A204.1 (cell line): Measurements from ENCODE around the gene MYLK2.
"Not testable (repeated sequence)": the region's sequence is repeated elsewhere in the genome, so short reads cannot be mapped to it uniquely, and the experiment has no call there.

Experiments
- FAIRE-seq: peaks from 2 replicates; lab custom pipeline; 2012; peaks lifted over from hg19 to GRCh38; lab: Jason Lieb, UNC

Gene MYLK2

GRCh38 chr20:31815408-31816188 is 3.6 kb upstream of the MYLK2 start:
- no peak for FAIRE-seq

DNA sequence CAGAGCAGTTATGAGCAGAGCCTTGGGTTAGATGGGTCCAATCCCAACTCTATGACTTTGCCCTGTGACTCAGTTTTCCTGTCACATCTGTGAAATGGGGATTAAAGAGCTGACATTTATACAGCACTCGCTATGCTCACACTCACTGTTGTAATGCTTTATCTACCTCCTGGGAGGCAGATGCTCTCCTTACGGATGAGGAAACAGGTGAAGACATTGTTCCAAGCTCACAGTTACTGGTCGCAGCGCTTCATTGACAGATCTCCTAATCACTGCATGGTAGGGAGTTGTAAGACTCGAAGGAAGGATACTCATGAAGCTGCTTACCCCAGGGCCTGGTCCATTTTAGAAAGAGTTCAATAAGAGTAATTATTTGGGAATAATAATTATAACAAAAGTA is 2.9 kb upstream of the MYLK2 start:
- no peak for FAIRE-seq

DNA sequence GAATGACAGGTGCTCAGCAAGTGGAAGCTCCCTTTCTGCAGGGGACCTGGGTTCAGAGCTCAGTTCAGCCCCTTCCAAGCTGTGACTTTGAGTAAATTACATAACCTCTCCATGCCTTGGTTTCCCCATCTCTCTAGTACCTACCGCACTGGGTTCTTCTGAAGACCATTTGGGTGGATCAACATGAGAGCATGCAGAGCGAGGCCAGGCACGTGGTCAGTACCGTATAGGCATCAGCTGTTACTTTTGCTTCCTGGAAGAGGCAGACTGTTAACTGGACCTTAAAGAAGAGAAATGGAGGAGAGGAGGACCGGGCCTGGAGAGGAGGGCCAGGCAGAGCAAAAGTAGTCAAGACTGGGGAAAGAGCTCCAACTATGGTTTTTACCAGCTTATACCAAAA is 1.7 kb upstream of the MYLK2 start:
- FAIRE-seq: no peak

GRCh38 chr20:31818376-31818908 is 714 bp upstream of the MYLK2 start:
- FAIRE-seq: no peak

- FAIRE-seq: no peak
These were observed 1.1 kb downstream of the MYLK2 start for GRCh38 chr20:31820228-31820627.

DNA sequence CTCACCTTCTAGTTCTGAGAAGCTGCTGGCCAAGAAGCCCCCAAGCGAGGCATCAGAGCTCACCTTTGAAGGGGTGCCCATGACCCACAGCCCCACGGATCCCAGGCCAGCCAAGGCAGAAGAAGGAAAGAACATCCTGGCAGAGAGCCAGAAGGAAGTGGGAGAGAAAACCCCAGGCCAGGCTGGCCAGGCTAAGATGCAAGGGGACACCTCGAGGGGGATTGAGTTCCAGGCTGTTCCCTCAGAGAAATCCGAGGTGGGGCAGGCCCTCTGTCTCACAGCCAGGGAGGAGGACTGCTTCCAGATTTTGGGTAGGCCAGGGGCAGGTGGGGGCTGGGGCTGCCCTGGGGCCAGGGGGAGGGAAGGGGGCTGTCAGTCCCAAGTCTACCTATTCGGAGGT is 2.3 kb downstream of the MYLK2 start:
- FAIRE-seq: no peak

- FAIRE-seq: no peak
These were observed 3.5 kb downstream of the MYLK2 start for GRCh38 chr20:31822421-31823330.

DNA sequence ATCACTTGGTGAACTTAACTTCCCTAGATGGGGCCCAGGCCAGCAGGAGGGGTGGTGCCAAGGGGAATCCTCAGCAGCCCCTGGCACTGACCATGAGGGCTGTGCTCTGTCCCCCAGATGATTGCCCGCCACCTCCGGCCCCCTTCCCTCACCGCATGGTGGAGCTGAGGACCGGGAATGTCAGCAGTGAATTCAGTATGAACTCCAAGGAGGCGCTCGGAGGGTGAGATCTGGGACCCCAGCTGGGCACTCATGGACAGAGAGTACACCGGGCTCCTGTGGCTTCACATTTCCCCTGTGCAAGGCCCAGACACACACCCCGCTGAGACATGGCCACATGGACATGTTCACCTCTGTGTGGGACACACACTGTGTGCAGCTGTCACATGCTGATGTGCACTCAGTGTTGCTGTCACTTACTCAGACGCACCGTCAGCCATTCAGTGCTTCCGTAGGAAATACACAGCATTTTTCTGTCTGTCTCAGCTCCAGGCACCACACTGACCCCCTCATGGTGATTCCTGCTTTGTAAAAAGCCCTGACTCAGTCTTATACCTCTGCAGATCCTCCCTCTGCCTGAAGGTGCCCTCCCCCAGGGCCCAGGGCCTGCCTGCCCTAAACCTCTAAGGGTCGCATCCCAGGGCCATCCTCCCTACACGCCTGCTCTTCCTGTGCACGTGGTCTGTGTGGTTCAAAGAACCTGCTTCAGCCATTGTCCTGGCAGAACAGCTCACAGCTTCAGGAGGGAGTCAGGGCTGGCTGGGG is 4.4 kb downstream of the MYLK2 start:
- no peak for FAIRE-seq

DNA sequence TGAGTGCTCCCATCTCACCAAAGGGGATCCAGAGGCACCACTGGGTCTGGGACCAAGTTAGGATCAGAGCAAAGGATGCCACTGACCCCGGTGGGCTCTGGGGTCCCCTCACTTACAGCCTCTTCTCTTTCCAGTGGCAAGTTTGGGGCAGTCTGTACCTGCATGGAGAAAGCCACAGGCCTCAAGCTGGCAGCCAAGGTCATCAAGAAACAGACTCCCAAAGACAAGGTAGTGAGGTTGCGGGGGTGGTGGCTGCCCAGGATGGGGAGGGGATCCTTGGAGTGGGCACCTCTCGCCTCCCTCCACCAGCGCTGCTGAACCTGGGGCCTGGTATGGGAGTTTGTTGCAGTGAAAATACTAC is 4.9 kb downstream of the MYLK2 start:
- FAIRE-seq: no peak

DNA sequence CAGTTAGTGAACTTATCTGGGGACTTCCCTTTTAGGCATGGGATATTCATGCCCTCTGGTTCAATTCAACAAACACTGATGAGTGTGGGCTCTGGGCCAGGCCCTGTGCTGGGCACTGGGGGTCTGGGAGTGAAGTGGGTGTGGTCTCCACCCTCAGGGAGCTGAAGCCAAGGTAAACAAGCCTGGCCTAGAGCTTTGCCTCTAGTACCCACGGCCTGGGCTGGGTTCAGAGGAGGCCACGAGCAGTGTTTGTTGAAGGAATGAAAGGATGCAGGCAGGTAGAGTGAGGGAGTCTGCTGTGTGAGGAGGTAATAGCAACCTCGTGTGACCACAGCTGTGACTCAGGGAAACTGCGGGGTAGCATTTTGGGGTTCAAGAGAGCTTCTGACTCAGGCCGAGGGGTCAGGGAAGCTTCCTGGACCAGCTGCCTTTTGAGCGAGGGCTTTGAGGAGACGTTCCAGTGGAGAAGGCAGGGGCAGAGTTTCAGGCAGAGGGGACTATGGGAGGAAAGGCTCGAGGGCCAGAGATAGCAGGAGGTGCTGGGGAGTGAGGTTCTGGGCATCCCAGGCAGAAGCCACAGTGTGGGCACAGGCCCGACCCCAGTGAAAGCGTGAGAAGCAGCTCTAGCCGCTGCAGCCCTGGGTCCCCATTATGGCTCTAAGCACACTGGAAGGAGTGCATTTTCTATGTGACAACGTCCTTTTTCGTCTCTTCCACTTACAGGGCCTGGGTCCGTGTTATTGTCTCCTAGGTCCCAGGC is 5.6 kb downstream of the MYLK2 start:
- no peak for FAIRE-seq

- no peak for FAIRE-seq
These were observed 6.9 kb downstream of the MYLK2 start for GRCh38 chr20:31826074-31826473.

GRCh38 chr20:31827059-31827458 is 7.9 kb downstream of the MYLK2 start:
- FAIRE-seq: no peak

- not testable (repeated sequence) for FAIRE-seq
These were observed 8.9 kb downstream of the MYLK2 start for GRCh38 chr20:31828016-31828415.

DNA sequence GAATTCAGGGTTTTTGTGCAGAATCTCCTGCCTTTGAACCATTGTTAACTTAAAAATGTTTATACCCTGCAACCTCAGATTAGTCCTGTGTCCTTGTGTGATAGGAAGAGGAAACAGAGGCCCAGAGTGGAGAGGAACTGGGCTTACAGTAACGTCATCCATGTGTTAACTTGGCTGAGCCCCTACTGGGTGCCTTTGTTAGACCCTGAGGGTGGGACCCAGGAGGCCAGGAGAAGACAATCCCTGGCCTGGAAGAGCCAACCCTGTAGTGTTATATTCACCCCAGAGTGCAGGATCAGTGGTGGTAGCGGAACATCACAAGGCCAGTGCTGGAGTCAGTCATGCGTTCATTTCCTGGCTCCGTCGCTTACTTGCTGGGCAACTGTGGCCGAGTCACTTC is 10.6 kb downstream of the MYLK2 start:
- no peak for FAIRE-seq

GRCh38 chr20:31830406-31830981 is 11.3 kb downstream of the MYLK2 start:
- FAIRE-seq: no peak

- FAIRE-seq: no peak
These were observed 12.1 kb downstream of the MYLK2 start for GRCh38 chr20:31831211-31831610.

DNA sequence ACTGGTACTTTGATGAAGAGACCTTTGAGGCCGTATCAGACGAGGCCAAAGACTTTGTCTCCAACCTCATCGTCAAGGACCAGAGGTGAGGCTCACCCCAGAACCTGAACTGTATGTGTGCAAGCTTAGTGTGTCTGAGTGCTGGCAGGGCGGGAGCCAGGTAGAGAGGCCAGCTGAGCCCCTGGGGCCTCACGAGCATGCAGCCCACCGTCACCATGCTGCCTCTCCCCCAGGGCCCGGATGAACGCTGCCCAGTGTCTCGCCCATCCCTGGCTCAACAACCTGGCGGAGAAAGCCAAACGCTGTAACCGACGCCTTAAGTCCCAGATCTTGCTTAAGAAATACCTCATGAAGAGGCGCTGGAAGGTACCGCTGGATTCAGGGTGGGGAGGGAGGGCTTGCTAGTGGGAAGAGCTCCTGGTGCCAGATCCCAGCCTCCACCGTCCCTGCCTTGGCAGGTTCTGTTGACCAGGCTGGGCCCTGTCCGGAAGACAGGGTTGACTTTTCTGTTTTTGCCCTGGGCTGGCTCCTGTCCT is 12.7 kb downstream of the MYLK2 start:
- FAIRE-seq: no peak

DNA sequence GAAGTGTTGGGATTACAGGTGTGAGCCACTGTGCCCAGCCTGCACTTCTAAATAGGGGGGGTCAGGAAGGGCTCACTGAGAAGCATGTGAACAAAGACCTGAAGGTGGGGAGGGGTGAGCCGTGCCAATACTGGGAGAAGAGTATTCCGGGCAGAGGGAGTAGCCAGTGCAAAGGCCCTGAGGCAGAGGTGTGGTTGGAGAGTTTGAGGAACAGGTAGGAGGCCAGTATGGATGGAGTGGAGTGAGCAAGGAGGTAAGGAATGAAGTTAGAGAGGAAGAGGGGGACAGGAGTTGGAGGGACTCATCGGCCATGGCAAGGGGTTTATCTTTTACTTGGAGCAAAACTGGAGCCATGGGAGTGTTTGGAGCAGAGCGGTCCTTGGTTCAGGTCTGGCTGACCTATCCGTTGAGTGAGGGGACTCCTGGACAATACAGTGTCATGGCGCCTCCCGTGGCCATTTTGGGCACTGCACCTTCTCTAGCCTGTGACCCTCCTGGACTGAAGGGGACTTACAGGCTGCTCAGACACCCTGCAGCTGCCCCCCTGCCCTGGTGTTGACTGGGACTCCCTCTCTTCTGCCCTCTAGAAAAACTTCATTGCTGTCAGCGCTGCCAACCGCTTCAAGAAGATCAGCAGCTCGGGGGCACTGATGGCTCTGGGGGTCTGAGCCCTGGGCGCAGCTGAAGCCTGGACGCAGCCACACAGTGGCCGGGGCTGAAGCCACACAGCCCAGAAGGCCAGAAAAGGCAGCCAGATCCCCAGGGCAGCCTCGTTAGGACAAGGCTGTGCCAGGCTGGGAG is 14.2 kb downstream of the MYLK2 start:
- FAIRE-seq: no peak

DNA sequence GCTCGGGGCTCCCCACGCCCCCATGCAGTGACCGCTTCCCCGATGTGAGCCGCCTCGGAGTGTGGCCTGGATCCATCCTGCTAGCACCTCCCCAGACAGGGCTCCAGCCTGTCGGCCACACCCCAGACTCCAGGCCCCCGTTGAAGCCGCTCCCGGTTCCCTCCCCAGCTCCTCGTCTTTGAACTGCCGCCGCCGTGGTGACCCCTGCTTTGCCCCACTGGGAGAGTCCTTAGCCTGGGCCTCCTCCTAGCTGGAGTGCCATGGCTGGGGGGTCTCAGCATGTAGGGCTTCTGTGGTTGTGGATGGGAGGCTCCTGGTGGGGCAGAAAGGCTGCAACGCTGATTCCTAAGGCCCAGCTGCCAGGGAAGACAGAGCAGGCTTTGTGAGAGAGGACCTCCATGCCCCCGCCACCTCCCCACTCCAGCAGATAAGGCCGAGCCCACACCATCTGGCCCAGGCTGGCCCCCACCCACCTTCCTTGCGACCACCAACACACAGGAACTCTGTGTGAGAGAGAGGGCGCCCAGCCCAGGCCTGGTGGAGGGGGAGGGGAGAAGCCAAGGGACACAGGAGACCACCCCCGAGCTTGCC is 14.9 kb downstream of the MYLK2 start:
- no peak for FAIRE-seq

DNA sequence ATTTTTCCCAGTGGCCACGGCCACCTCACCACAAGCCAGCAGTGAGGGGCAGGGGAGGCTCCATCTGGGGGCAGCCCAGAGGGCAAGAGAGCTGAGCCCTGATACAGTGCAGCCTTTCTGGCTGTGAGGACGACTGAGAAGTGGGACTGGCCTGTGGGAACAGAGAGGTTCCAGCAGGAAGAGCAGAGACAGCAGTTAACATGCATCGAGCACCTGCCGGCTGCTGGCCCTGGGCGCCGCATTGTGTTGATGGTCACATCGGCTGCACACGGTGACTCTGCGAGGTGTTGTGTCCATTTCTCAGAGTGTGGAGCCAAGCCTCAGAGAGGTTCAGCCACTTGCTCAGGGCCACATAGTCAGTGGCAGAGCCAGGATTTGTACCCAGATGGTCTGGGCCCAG is 16.4 kb downstream of the MYLK2 start:
- no peak for FAIRE-seq
